NCI-H226 (cell line): ENCODE data around the gene NOL4.

Experiments used
- DNase-seq: peaks from one replicate; pipeline ENCODE4 v3.0.0-alpha.2; 2015

The NOL4 gene

DNA sequence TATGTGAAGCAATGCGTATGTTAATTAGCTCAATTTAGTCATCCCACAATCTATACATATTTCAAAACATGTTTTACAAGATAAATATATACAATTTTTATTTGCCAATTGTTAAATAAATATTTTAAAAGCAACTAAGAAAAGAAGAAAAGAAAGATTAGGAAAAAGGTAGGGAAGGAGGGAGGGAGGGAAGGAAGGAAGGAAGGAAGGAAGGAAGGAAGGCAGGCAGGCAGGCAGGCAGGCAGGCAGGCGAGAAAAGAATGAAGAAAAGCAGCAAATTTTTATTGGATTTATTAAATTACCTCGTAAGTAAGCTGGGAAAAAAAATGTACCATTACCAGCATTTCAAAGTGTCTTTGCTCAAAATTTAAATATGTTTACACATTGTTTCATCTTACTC is 30.5 kb downstream of the NOL4 start:
- no peak for DNase-seq

DNA sequence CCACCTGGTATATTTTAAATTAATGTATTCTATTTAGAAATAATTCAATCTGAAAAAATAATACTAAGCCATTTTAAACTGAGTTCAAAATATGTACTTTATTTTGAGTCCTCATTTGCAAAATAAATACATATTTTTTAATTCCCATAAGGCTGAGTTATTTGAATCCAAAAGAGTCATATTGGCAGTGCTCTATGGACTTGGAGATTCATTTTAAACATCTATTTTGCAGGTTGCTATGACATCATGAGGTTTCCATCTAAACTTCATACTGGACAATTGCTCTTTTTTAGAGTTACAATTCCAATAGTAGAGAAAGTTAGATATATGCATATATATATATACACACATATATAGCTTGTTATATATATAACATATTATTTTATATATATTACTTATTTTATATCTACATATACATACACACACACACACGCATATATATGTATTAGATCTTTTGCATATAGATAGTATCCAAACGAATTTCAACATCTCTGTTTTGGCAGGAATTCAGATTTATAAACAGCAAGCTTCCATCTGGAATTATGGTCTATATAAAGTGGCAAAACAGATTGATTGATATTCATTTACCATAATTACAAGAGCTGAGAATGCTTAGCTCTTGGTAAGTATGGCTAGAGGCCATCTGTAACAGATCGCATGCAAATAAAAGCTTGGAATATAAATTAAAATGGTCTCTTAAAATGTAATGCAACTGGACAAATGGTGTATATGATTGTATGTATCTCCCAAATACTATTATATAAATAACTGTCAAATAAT is 34.9 kb downstream of the NOL4 start:
- no peak for DNase-seq
